Peyer's patch (tissue), 4 donors: ENCODE data around the gene DUSP28. TPM values are rescaled to one million over a fixed set of nuclear protein-coding genes. Genes with fewer than 3 reads are reported as not detected.
A peak's percentile ranks its signal among the peaks of the same experiment; 100 is the strongest.

Experiments used
- DNase-seq, 3 donors: peaks; one replicate each; pipeline ENCODE4 v3.0.0-alpha.2; 2017 to 2019
- H3K27ac ChIP-seq, 4 donors: fragments of 200-600 bp; sonication (generic); one replicate each; pipeline ENCODE4 v1.5.1; 2016 to 2019
- H3K27me3 ChIP-seq, 2 donors: fragments of 200-600 bp; sonication (generic); one replicate each; pipeline ENCODE4 v1.5.1; 2019
- H3K36me3 ChIP-seq, 3 donors: fragments of 200-600 bp; sonication (generic); one replicate each; pipeline ENCODE4 v1.5.1; 2016 to 2019
- H3K4me1 ChIP-seq, 4 donors: fragments of 200-600 bp; sonication (generic); one replicate each; pipeline ENCODE4 v1.5.1; 2016 to 2019
- H3K4me3 ChIP-seq, 4 donors: fragments of 200-600 bp; sonication (generic); 1 replicate in 3 of 4; 2 replicates in 1 of 4; pipeline ENCODE4 v1.5.1; 2016 to 2019; ENCODE audit warnings: mild to moderate bottlenecking in 1 of 4
- H3K9me3 ChIP-seq, 4 donors: fragments of 200-600 bp; sonication (generic); one replicate each; pipeline ENCODE4 v1.5.1; 2016 to 2019; ENCODE audit warnings: mild to moderate bottlenecking in 1 of 4
- CTCF ChIP-seq, 6 experiments: fragments of 450-650 bp in 4 of 6; fragments of 200-600 bp in 2 of 6; sonication (generic) in 1 of 6; IDR thresholded peaks; one replicate each; pipeline ENCODE4 v1.5.1; 2017 to 2019; ENCODE audit warnings: antibody characterized with exemption in 6 of 6, mild to moderate bottlenecking in 3 of 6, moderate library complexity in 1 of 6
- POLR2A ChIP-seq, 2 donors: fragments of 450-650 bp; IDR thresholded peaks; one replicate each; pipeline ENCODE4 v1.5.1; 2017; ENCODE audit warnings: antibody characterized with exemption in 2 of 2, mild to moderate bottlenecking in 2 of 2, moderate library complexity in 2 of 2
- total RNA-seq, 4 donors: library from RNA; depleted of rRNA; stranded (reverse); fragments of >200 nt; gene quantifications; one replicate each; pipeline ENCODE4 v1.1.0, GENCODE V29; 2016

The DUSP28 gene
- total RNA-seq, 4 donors from 2014 or later, result 4.2 to 10.1 (median 7.1) TPM

DNA sequence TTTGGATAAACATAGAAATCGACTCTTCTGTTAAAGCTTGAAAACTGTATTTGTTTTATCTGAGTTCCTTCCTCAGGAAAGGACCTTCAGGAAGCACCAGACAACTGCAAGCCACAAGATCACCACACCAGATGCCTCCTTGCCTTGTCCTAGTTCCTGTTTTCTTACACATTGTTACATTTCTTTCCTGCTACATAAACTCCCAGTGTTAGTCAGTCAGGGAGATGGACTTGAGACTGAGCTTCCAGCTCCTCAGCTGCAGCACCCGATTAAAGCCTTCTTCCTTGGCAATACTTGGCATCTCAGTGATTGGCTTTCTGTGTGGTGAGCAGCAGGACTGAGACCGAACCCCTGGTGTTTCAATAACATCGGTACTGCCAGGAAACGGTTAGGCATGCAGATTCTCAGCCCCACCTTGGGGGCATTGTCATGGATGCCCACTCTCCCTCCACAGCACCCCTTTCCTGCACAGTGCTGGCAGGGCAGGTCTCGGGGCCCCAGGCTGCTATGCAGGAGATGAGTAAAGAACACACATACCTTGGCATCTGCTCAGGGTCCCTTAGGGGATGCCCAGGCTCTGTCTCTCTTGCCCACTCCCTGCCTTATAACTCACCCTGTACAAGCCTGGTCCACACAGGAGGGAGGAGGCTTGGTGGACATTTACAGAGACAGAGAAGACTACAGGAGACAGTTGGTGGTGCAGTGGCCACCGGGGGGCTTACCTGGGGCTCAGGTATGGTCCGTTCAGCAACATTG is 35.0 kb upstream of the DUSP28 start:
- peaks cover 0 to 41% (median 0%) of the 10 kb centered on the region in 3 donors for H3K36me3 ChIP-seq
- no peak for DNase-seq
- H3K4me3 ChIP-seq, result no peak overlapping the region
- H3K27ac ChIP-seq, result no peak overlapping the region
- H3K27me3 ChIP-seq, result no peaks in the 10 kb centered on the region
- no peak for TF ChIP-seq CTCF (IDR thresholded peaks at IDR 0.05)
- no peak for TF ChIP-seq POLR2A (IDR thresholded peaks at IDR 0.05)
- peaks cover 0 to 12% (median 3%) of the 10 kb centered on the region in 4 donors for H3K9me3 ChIP-seq
- peaks cover 0 to 5% (median 0%) of the 10 kb centered on the region in 4 donors for H3K4me1 ChIP-seq

DNA sequence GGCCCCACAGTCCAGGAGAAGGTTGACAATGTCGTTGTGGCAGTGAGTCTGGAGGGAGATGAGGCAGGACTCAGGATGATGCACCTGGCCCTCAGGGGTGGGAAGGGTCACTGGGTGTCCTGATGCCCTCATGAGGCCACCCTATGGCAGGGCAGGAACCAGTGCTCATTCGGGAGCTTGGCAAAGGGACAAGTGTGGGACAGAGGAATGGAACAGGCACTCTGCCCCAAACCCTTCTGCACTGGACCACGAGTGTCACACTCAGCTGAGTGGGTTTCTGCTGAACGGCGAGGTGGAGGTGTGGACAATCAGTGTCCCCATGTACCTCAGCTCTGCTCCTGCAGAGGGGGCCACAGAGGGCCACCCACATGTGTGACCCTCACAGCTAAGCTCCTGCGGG is 34.4 kb upstream of the DUSP28 start:
- H3K4me3 ChIP-seq, result no peak overlapping the region
- H3K36me3 ChIP-seq, result peaks cover 0 to 41% (median 0%) of the 10 kb centered on the region in 3 donors
- H3K9me3 ChIP-seq, result peaks cover 0 to 12% (median 3%) of the 10 kb centered on the region in 4 donors
- no peaks in the 10 kb centered on the region for H3K27me3 ChIP-seq
- no peak overlapping the region for H3K27ac ChIP-seq
- no peak for DNase-seq
- H3K4me1 ChIP-seq, result no peaks in the 10 kb centered on the region
- no peak for TF ChIP-seq POLR2A (IDR thresholded peaks at IDR 0.05)
- no peak for TF ChIP-seq CTCF (IDR thresholded peaks at IDR 0.05)

GRCh38 chr2:240526521-240526920 is 33.6 kb upstream of the DUSP28 start:
- Histone ChIP-seq H3K27ac (no peak overlapping the region), H3K27me3 (no peaks in the 10 kb centered on the region), H3K36me3 (peaks cover 0 to 41% (median 0%) of the 10 kb centered on the region in 3 donors), H3K4me3 (no peak overlapping the region), H3K4me1 (no peaks in the 10 kb centered on the region), H3K9me3 (peaks cover 0 to 16% (median 3%) of the 10 kb centered on the region in 4 donors)
- no peak for DNase-seq
- no peak for TF ChIP-seq POLR2A (IDR thresholded peaks at IDR 0.05)
- TF ChIP-seq CTCF (IDR thresholded peaks at IDR 0.05), result no peak

- no peaks in the 10 kb centered on the region for H3K27me3 ChIP-seq
- H3K27ac ChIP-seq, result no peak overlapping the region
- H3K4me3 ChIP-seq, result no peak overlapping the region
- no peak for DNase-seq
- TF ChIP-seq POLR2A (IDR thresholded peaks at IDR 0.05) (no peak), CTCF (IDR thresholded peaks at IDR 0.05) (no peak)
- peaks cover 0 to 41% (median 0%) of the 10 kb centered on the region in 3 donors for H3K36me3 ChIP-seq
- H3K9me3 ChIP-seq, result peaks cover 0 to 24% (median 3%) of the 10 kb centered on the region in 4 donors
- no peaks in the 10 kb centered on the region for H3K4me1 ChIP-seq
These were observed 32.9 kb upstream of the DUSP28 start for GRCh38 chr2:240527153-240527750.

- TF ChIP-seq POLR2A (IDR thresholded peaks at IDR 0.05) (no peak), CTCF (IDR thresholded peaks at IDR 0.05) (no peak)
- Histone ChIP-seq H3K27me3 (no peaks in the 10 kb centered on the region), H3K4me3 (no peak overlapping the region), H3K9me3 (peaks cover 0 to 28% (median 3%) of the 10 kb centered on the region in 4 donors), H3K27ac (no peak overlapping the region), H3K4me1 (no peaks in the 10 kb centered on the region), H3K36me3 (peaks cover 0 to 35% (median 0%) of the 10 kb centered on the region in 3 donors)
- peak in 1 of 3 donors; percentile 6 for DNase-seq
These were observed 31.6 kb upstream of the DUSP28 start for GRCh38 chr2:240528406-240529040.
